ENCODE data around the gene RYR3.

Gene RYR3

GRCh38 chr15:33716025-33716424, 405.3 kb downstream of the RYR3 start:
- Histone ChIP-seq H3K4me3 (ENCODE audit: low read length) (no peak overlapping the region), H3K9me3 (ENCODE audit: control insufficient read depth, insufficient read depth, low read length) (no peaks in the 10 kb centered on the region), H3K36me3 (ENCODE audit: control insufficient read depth, low read length) (no peaks in the 10 kb centered on the region), H4K20me1 (ENCODE audit: control insufficient read depth, insufficient read depth, low read depth, low read length) (no peaks in the 10 kb centered on the region), H3K4me1 (ENCODE audit: control insufficient read depth, low read length) (no peaks in the 10 kb centered on the region), H3F3A (ENCODE audit: control insufficient read depth, insufficient read depth) (no peaks in the 10 kb centered on the region), H3K4me2 (ENCODE audit: low read length) (no peak overlapping the region), H3K9me2 (replicated peaks; ENCODE audit: control insufficient read depth, low read length) (no peaks in the 10 kb centered on the region), H3K27ac (ENCODE audit: low read depth, low read length) (no peak overlapping the region), H3K27me3 (ENCODE audit: control insufficient read depth, low read length) (peaks cover 3% of the 10 kb centered on the region; the same call in 1 of the 2 replicates), H3K79me2 (ENCODE audit: control insufficient read depth, low read length) (no peaks in the 10 kb centered on the region)
- TF ChIP-seq EZH2phosphoT487 (IDR thresholded peaks at IDR 0.05; ENCODE audit: borderline replicate concordance, low read length), result no peak
- TF ChIP-seq, protein P1, sequence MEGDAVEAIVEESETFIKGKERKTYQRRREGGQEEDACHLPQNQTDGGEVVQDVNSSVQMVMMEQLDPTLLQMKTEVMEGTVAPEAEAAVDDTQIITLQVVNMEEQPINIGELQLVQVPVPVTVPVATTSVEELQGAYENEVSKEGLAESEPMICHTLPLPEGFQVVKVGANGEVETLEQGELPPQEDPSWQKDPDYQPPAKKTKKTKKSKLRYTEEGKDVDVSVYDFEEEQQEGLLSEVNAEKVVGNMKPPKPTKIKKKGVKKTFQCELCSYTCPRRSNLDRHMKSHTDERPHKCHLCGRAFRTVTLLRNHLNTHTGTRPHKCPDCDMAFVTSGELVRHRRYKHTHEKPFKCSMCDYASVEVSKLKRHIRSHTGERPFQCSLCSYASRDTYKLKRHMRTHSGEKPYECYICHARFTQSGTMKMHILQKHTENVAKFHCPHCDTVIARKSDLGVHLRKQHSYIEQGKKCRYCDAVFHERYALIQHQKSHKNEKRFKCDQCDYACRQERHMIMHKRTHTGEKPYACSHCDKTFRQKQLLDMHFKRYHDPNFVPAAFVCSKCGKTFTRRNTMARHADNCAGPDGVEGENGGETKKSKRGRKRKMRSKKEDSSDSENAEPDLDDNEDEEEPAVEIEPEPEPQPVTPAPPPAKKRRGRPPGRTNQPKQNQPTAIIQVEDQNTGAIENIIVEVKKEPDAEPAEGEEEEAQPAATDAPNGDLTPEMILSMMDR (IDR thresholded peaks at IDR 0.05; ENCODE audit: low read depth, low read length, poor library complexity, severe bottlenecking), result no peak

DNA sequence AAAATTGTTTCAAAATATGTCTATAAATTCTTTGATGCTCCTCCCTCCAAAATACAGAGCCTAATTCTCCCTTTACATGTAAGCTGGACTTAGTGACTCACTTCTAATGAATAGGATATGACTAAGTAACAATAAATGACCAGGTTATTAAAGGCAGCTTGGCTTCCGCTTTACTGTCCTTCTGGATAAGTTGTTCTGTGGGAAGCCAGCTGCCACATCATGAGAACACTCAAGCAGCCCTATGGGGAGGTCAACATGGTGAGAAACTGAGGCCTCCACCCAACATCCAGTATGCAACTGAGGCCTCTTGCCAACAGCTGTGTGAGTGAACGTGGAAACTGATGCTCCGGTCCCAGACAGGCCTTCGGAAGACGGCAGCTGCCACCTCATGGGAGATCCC, 410.2 kb downstream of the RYR3 start:
- Histone ChIP-seq H3K9me3 (ENCODE audit: control insufficient read depth, insufficient read depth, low read length) (no peaks in the 10 kb centered on the region), H3F3A (ENCODE audit: control insufficient read depth, insufficient read depth) (no peaks in the 10 kb centered on the region), H4K20me1 (ENCODE audit: control insufficient read depth, insufficient read depth, low read depth, low read length) (no peaks in the 10 kb centered on the region), H3K4me3 (ENCODE audit: low read length) (no peak overlapping the region), H3K36me3 (ENCODE audit: control insufficient read depth, low read length) (no peaks in the 10 kb centered on the region), H3K79me2 (ENCODE audit: control insufficient read depth, low read length) (no peaks in the 10 kb centered on the region), H3K27ac (ENCODE audit: low read depth, low read length) (no peak overlapping the region), H3K4me1 (ENCODE audit: control insufficient read depth, low read length) (peaks cover 8% of the 10 kb centered on the region), H3K9me2 (replicated peaks; ENCODE audit: control insufficient read depth, low read length) (no peaks in the 10 kb centered on the region), H3K27me3 (ENCODE audit: control insufficient read depth, low read length) (peaks cover 3% of the 10 kb centered on the region; the same call in 1 of the 2 replicates), H3K4me2 (ENCODE audit: low read length) (no peak overlapping the region)
- TF ChIP-seq EZH2phosphoT487 (IDR thresholded peaks at IDR 0.05; ENCODE audit: borderline replicate concordance, low read length), result no peak
- TF ChIP-seq, protein P1 (IDR thresholded peaks at IDR 0.05; ENCODE audit: low read depth, low read length, poor library complexity, severe bottlenecking), result no peak

DNA sequence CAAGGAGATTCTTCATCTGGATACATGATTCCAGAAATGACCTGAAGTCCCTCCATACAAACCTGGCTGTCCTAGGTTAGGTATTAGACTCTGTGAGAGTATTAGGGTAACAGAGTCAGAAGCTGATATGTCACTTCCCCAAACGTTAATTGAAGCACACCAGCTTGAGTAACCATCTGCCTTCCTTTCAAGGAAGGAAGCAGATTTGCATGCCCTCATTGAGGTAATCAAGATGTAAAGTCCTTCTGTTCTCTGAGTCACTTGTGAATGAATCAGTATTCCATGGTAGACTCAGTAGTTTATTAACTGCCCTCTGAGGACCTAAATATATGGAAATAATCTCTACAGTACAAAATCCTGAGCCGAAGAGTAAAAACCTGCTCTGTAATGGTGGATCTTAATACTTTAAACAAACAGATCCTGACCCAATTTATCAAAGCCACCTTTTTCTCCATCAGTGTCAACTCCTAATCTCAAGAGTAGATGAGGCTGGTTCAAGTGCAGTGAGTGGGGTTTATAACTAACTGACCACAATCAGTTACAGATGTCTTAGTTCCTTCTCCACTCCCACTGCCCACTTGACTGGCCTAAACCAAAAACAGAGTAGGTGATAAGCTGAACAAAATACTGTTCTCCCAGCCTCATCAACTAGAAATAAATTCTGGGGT, 411.4 kb downstream of the RYR3 start:
- TF ChIP-seq, protein P1 (IDR thresholded peaks at IDR 0.05; ENCODE audit: low read depth, low read length, poor library complexity, severe bottlenecking), result no peak
- no peak for TF ChIP-seq EZH2phosphoT487 (IDR thresholded peaks at IDR 0.05; ENCODE audit: borderline replicate concordance, low read length)

More for the DNA sequence above, 411.4 kb downstream of the RYR3 start:
- no peaks in the 10 kb centered on the region for H3K9me3 ChIP-seq (ENCODE audit: control insufficient read depth, insufficient read depth, low read length)
- no peak overlapping the region for H3K4me3 ChIP-seq (ENCODE audit: low read length)
- H3K36me3 ChIP-seq (ENCODE audit: control insufficient read depth, low read length), result no peaks in the 10 kb centered on the region
- no peaks in the 10 kb centered on the region for H3K79me2 ChIP-seq (ENCODE audit: control insufficient read depth, low read length)
- peaks cover 8% of the 10 kb centered on the region for H3K4me1 ChIP-seq (ENCODE audit: control insufficient read depth, low read length)
- no peak overlapping the region for H3K4me2 ChIP-seq (ENCODE audit: low read length)
- no peaks in the 10 kb centered on the region for H3K9me2 ChIP-seq (replicated peaks; ENCODE audit: control insufficient read depth, low read length)
- no peaks in the 10 kb centered on the region for H4K20me1 ChIP-seq (ENCODE audit: control insufficient read depth, insufficient read depth, low read depth, low read length)
- H3F3A ChIP-seq (ENCODE audit: control insufficient read depth, insufficient read depth), result no peaks in the 10 kb centered on the region
- H3K27me3 ChIP-seq (ENCODE audit: control insufficient read depth, low read length), result peaks cover 3% of the 10 kb centered on the region; the same call in 1 of the 2 replicates
- H3K27ac ChIP-seq (ENCODE audit: low read depth, low read length), result no peak overlapping the region

All from DOHH2 (cell line).